Measurements from ENCODE around the gene CXCR5.

CXCR5 gene

DNA sequence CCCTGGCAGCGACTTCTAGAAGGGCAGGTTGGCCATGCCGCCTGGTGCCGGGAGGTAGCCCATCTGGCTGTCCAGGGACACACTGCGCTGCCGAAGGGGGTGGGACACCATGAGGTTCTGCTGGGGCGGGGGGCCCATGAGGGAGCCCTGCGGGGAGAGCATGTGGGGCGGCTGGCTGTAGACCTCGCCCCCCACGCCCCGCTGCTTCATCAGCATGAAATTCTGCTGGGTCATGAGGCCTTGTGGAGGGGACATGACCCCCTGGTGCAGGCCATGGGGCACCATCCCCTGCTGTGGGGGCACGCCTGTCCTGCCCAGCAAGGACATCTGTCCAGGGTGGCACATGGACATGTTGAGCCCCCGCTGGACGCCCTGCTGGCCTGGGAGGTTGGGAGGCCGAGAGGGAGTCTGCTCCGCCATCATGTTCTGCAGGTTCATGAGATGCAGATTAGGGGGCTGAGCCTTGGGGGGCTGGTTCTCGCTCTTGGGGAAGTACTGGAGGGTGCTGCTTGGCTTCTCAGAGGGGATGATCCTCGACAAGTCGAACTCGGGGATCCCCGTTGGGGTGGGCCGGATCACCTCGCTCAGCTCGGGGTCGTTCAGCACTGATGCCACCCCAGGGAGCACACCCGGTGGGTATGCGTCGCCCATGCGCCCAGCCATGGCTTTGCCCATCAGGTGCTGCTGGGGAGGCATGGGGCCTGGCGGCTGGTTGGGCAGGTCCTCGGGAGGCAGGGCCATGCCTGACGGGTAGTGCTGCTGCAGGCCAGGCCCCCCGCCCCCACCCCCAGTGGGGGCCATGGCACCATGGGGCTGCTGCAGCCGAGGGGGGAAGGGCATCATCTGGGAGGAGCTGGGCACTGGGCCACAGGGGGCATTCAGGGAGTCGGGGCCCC, 15.0 kb downstream of the CXCR5 start:
- DNase-seq (ENCODE audit: low spot score) = no peak

DNA sequence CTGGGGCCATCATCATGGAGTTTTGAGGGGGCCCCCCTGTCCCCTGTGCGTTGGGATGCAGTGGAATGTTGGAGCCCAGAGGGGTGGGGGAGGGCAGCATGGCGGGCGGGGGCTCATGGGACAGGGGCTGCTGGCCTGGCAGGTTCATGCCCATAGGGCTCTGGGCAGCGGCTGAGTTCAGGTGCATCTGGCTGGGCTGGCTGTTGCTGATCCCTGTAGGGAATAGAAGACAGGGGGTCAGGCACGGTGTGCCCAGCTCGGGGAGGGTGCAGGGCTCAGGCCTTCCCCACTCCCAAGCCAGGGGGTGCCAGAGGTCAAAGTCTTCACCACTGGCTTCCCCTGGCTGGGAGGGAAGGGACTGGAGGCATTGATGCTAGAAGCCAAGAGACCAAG, 15.6 kb downstream of the CXCR5 start:
- no peak for DNase-seq (ENCODE audit: low spot score)

DNA sequence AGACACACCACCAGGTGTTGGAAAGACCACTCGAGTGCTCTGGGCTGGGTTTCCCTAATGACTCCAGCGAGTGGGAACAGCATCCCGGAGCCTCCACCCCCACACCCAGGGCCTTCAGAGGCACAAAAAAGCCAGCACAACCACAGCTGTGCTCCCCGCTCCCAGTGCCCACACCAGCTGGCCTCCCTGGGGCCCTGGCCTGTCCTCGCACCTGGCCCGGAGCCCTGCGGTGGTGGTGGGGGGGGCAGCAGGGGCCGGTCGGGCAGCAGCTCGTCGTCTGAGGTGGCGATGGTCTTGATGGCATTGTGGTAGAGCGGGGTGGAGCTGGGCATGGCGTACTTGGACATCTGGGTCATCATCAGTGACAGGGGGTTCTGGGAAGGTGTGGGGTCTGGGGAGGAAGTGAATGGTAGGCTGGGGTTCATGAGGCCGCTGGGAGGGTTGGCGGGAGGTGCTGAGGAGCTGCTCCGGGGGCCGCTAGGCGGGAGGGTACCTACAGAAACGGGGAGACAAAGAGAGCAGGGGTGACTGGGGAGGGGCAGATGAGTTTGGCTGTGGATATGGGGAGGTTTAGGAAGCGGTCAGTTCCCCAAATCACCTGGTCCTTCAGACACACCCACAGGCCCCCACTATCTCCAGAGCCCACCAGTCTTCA, 16.1 kb downstream of the CXCR5 start:
- no peak for DNase-seq (ENCODE audit: low spot score)

DNA sequence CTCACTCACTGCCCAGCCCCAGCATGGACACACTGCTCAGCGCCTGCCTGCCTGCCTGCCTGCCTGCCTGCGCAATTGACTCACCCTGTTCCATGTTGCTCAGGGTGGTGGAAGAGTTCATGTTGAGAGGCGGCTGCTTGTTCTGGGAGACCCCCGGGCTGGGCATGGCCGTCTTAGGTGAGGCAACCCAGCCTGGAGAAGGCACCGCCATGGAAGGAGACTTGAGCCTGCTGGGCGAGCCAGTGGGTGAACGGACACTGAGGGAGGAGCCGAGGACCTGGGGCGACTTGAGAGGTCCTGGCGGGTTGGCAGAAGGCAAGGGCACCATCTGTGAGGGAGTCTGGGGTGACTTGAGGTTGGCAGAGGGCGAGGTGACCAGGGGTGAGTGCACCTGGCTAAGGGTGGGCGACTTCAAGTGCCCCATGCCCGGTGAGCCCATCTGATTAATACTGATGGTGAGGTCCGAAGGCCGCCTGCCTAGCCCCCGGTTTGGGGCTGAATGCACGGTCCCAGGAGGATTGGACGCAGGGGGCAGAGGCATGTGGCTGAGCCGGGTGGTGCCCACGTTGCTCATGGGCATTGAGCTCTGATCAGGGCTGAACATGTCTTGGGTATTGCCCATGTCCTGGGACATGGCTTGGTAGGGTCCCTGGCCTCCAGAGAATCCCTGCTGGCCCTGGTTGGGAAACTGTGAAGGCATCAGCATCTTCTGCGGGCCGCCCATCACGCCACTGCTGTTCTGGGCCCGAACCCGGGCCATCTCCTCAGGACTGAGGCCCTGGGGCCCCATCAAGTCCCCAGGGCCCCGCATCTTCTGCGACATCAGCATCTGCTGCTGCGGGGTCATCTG, 17.1 kb downstream of the CXCR5 start:
- no peak for DNase-seq (ENCODE audit: low spot score)

DNA sequence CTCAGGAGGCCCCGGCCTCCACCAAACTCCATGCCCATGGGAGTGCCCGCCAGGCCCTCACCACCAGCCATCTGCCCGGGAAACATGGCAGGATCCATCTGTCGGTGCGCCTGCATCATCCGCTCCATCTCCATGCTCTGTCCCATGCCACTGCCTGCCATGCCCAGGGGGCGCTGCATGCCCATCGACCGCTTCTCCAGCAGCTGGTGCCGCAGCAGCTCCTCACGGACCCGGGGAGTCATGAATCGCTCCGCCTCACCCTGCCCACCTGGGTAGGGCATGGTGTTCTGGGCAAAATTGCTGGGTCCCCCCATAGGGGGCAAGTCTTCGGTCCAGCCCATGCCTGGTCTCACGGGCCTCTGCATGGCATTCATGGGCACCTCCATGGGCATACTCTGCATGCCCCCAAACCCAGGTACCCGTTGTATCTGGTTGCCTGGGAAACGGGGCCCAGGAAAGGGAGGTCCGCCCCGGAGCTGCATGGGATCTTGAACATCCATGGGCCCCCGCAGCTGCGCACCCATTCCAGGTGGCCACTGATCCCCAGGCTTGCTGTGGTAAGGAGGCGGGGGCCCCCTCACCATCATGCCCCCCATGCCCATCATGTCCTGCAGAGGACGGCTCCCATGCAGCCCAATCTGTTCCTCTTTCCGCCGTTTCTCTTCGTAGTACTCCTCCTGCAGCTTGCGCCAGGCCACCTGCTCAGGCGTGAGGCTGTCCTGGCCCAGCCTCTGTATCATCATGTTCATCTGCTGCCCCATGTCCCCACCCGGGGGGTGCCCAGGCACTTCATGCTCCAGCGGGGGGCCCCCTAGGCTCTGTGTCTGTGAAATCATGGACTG, 18.0 kb downstream of the CXCR5 start:
- DNase-seq (ENCODE audit: low spot score) = no peak

DNA sequence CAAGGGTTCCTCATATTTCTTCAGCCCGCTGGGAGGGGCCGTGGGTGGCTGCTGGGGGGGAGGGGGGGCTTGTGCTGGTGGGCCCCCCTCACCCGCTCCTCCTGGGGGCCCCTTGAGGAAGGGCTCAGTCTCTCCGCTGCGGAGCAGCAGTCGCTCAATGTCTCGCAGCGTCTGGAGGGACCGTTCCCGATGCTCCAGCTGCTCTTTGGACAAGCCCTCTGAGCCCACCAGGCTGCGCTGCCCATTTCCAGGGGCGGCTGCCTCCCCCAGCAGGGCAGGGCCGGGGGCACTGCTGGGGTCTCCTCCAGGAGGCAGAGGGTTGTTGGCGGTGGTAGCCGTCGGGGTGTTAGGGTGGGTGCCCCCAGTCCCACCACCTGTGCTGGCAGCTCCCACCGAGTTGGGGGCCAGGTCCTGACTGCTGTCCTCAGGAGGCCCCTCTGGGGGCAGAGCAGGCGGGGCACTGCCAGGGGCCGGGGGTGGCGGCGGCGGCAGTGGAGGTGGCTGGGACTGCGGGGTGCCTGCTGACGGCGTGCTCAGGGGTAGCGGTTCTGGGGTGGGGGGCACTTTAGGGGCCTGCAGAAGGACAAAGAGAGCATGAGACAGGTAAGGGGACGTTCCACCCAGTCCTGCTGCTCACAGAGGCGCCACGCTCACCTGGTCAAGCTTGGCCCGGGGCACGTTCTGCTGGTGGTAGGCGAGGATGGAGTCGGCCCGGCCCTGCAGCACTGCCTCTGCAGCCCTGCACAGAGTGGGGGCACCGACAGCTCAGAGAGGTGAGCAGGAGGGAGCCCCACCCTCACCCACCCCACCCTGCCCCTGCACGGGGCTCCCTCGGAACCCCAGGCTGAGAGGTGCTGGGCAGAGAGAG, 18.9 kb downstream of the CXCR5 start:
- no peak for DNase-seq (ENCODE audit: low spot score)

DNA sequence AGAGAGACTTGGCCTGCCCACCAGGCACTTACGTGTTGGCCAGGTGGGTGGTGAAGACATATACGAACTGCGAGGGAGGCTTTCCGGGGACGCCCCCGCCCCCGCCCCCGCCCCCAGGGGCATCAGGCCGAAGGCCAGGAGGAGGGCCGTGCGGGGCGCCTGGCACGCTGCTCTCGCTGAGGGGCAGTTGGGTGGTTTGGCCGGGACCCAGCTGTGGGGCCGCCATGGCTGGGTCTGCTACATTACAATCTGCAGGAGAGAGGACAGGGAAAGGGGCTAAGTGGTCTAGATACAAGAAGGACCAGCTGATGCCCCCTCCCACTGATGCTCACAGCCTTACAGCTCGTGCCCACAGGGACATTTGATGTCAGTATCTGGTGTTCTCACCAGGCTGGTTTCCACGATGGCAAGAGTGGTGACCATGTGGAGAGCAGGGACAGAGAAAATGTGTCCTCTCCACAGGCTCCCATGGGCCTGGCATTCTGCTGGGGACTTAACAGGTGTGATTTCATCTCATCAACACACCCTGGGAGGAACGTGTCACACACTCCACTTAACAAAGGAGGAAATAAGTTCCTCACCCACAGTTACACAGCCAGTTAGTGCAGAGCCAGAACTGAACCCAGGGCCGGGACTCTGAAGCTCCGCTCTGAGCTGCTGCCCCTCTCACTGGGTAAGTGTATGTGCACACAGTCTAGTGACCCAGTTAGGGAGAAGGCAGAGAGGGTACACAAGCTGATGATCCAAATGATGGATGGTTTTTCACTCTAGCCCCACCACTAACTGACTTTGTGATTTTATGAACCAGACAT, 19.7 kb downstream of the CXCR5 start:
- DNase-seq (ENCODE audit: low spot score) = no peak

DNA sequence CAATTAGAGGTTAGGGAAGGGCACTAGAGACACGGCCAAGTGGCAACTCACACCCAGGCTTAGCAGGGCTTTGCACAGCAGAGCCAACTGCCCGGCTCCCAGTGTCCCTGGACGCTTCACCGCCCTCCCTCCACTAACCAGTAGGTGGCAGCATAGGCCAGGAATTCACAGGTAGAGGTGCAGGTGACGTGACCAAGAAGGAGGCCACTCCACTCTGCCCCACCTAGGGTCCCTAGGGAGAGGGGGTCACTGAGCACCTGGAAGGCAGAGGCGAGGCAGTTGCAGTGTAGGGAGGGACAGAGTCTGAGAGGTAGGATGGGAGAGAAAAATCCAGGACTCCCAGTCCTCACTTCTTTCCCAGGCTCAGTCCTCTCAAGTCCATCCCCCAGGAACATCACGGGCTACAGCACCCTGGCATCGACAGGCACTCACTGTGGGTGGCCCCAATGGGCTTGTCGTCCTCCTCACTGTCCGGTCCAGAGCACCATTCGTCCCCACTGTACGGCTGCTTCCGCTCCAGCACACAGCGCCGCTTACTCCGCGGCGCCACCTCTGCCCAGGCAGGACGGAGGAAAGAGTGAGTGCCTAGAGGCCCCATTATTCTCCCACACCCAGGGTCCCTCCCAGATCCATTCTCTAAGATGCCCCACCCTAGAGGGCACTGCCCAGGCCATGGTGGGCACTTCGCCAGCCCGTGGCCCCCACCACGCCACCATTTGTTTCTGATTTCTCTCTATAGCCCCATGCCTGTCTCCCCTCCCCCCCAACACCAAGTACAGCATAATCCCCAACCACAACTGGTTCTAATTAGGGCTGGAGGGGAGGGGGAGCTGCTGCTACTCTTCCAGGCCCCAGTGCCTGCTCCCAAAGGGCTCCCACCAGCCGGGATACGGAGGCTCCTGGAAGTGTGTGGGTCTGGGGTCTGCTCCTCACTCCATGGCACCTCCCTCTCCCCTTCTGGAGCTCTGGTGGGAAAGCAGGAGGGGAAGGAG, 23.7 kb downstream of the CXCR5 start:
- DNase-seq (ENCODE audit: low spot score) = peak; percentile 90

DNA sequence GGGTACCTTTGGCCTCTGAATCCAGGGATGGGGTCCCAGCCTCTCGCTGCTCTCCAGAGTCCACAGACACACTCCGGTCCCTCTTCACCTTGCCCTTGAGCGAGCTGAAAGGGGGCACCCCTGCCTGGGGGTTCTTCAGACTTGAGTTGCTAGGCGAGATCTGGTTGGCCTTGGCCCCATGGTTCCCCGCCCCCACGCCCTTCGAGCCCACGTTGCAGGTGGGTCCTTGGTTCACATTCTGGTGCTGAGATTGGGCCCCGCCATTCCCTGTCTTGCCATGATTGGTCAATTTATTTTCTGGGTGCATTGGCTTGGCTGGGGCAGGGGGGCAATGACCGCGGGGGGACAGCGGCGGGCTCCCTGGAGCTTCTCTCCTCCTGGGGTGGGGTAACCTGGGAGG, 24.6 kb downstream of the CXCR5 start:
- DNase-seq (ENCODE audit: low spot score) = no peak

DNA sequence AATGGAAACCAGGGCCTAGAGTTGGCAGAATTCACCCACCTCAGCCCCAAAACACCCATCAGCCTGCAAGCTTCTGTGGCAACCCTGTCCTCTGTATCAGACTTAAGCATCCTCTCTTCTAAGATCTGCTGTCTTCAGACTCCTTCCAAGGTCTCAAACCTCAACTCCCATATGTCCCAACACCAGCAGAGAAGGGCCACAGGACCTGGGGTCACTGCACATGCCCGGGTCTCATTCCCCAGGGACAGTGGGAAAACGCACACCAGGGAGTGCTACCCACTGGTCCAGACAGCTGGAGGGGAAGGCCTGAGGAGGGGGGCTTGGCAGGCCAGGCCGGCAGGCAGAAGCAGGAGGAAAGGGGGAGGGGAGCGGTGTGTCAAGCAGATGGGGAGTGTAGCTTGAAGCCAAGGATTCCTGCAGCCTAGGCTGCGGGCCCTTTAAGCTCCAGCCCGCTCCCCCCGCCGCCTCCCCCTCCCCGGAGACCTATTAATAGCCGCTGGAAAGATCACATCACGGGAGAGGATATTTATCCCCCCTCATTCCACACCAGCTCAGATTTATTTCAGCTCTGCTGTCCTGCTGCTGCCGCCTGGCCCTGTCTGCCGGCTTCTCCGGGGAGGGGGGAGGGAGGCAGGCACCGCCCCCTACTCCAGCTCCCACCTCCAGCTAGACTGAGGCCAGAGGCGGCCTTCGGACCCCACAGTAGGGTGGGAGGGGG, 25.4 kb downstream of the CXCR5 start:
- no peak for DNase-seq (ENCODE audit: low spot score)

DNA sequence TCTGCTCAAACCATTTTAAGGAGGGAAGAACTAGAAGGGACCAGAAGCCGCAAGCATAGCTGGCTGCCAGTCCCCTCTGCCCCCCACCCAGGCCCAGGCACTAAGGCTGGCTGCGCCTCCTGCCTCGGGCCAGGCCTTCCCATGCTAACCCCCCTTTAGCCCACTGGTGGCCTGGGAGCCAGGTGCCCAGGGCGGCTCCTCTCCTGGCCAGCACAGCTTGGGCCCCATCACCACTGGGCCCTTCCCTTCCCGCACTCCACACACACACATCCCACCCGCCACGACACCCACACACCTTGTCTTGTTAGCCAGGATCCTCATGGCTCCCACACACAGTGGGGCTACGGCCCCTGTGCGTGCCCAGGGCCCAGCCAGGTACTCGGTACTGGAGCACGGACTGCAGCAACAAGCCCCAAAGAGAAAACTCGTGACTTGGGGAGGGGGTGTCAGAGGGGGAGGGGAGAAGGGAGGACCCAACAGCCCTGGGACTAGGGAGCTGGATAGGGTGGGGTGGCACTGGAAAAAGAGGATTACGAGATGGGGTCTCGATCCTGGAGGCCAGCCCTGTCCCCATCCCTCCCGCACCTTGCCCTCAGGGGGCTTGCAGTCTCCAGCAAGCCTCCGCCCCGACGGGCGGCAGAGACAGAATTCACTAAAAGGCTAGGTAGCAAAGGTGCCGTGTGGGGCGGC, 26.1 kb downstream of the CXCR5 start:
- DNase-seq (ENCODE audit: low spot score) = no peak

DNA sequence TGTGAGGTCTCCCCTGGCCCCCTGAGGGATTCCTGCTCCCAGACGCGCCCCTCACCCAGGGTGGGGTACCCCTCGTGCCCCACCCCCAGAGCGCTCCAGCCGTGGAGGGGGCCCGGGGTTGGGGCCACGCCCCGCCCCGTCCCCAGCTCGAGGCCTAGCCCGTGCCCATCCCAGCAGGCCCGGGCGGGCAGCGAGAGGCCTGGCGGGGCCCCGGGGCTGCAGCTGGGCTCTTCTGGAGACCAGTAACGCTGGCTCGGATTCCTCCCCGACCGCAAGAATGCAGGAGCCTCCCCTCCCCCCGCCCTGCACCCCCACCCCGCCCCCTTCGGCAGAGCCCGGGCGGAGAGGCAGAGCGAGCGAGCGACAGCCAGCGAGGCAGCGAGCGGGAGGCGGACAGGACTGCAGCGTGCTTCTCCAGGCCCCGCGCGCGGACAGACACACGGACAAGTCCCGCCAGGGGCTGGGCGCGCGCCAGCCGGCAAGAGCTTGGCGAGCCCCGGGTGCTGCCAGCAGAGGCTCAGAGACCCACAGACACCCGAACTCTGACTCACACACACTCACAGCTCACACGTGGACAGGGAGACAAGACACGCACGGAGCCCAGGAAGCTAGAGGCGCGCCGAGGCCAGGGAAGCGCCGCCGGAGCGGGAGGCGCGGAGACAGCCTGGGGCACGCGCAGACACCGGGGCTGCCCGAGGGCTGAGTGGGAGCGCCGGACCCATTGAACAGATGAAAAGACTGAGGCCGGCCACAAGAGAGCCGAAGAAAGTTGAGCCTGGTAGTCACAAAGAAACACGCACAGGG, 26.8 kb downstream of the CXCR5 start:
- peak; percentile 83 for DNase-seq (ENCODE audit: low spot score)

DNA sequence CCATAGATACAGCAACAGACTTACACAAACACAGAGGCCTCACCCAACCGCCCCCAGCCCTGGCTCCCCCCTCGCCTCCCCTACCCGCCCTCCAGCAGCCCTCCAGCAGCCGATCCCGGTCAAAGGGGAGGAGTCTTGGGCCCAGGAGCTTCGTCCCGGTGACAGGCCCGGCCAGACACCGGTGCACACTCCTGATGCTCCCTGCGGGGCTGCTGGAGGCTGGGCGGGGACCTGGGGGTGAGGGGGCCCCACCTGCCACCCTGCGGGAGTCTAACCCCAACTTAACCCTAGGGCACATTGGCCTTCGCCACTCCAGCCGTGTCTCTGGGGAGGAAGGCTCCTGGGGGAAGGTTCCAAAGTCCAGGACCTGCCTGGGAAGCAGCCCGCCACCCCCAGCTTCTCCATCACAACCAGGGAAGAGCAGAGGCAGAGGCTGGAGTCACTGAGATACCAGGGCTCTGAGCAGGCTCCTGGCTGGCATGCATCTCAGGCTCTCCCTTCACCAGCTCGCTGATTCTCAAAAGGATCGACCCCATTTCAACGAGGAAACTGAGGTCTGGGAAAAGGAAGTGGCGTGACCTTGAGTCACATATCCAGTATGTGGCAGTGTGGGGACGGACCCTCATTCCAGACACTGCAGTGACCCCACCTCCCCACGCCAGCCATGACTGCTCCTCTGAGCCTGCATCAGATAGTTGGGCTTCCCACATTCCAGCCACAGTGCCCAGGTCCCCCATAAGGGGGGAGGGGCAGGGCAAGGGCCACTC, 27.6 kb downstream of the CXCR5 start:
- DNase-seq (ENCODE audit: low spot score) = no peak

DNA sequence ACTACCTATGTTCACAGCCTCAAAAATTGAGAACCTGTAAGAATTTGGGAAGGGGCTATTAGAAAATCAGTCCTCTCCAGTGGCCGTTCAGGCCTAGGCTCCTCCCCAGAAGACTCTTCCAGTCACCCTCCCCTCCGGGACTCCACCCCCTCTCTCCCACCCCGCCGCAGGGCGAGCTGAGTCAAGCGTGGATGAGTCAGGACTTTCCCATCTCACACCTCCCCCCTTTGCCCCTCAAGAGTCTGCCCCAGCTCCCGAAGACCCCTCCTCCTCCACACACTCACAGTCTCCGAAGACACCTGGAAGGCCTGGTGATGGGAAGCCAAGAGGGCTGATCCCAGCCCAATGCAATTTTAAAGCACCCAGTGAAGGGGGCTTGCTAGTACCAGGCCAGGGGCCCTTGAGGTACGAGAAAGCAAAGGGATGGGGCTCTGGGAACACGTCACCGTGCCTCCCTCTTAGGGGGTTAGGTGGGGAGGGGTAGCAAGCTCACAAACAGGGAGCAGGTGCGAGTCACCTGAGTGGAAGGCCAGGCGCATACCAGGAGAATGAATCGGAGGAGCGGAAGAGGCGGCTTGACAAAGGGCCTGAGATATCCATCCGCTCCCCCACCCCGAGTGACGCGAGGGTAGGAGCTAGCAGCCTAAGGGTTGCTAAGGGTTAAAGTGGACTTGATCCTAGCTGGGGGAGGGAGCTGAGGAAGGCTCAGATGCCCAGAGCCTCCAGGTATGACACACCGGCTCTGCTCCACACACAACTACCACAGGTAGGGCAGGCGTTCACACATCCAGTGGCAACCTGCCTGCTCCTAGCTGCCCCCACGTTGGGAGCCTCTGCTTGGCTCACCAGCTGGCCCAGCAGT, 28.4 kb downstream of the CXCR5 start:
- DNase-seq (ENCODE audit: low spot score) = no peak

Measured in HuH-7 (cell line).